ENCODE measurements around the gene SPATS2.
"Not testable (repeated sequence)": the region's sequence is repeated elsewhere in the genome, so short reads cannot be mapped to it uniquely, and the experiment has no call there.

SPATS2 gene

GRCh38 chr12:49367381-49368239 is at the start of gene SPATS2:
TSS of gene SPATS2 (plus strand) at chr12:49367462. CDS start at chr12:49461013, 93,551 bp downstream.
- Histone ChIP-seq H3K4me3 (ENCODE audit: insufficient read depth, low read length, poor library complexity, severe bottlenecking) (peak within 1 kb of the TSS; percentile 69), H3K9ac (ENCODE audit: low read length) (peak within 1 kb of the TSS; percentile 94), H3K4me2 (ENCODE audit: low read depth, low read length, poor library complexity, severe bottlenecking) (peak within 1 kb of the TSS; percentile 78), H3K79me2 (ENCODE audit: insufficient read depth, low read length) (peaks cover 56% of the 10 kb centered on the region), H3K27me3 (ENCODE audit: low read length) (no peaks in the 10 kb centered on the region), H2AFZ (ENCODE audit: low read depth, low read length, severe bottlenecking) (peak within 1 kb of the TSS; percentile 88), H3K27ac (ENCODE audit: low read depth, low read length) (peak within 1 kb of the TSS; percentile 89), H3K9me2 (replicated peaks; ENCODE audit: insufficient read depth, low read length) (no peaks in the 10 kb centered on the region), H3K36me3 (ENCODE audit: low read length) (no peaks in the 10 kb centered on the region), H4K20me1 (ENCODE audit: low read depth, low read length) (no peaks in the 10 kb centered on the region), H3K9me3 (ENCODE audit: insufficient read depth, low read length) (no peaks in the 10 kb centered on the region), H3F3A (ENCODE audit: insufficient read depth) (peaks cover 28% of the 10 kb centered on the region)
- TF ChIP-seq EZH2phosphoT487 (conservative IDR thresholded peaks at IDR 0.05; ENCODE audit: low read length), result no peak
- TF ChIP-seq, protein P1, sequence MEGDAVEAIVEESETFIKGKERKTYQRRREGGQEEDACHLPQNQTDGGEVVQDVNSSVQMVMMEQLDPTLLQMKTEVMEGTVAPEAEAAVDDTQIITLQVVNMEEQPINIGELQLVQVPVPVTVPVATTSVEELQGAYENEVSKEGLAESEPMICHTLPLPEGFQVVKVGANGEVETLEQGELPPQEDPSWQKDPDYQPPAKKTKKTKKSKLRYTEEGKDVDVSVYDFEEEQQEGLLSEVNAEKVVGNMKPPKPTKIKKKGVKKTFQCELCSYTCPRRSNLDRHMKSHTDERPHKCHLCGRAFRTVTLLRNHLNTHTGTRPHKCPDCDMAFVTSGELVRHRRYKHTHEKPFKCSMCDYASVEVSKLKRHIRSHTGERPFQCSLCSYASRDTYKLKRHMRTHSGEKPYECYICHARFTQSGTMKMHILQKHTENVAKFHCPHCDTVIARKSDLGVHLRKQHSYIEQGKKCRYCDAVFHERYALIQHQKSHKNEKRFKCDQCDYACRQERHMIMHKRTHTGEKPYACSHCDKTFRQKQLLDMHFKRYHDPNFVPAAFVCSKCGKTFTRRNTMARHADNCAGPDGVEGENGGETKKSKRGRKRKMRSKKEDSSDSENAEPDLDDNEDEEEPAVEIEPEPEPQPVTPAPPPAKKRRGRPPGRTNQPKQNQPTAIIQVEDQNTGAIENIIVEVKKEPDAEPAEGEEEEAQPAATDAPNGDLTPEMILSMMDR (IDR thresholded peaks at IDR 0.05; ENCODE audit: insufficient read depth, low read length, poor library complexity, severe bottlenecking), result no peak

DNA sequence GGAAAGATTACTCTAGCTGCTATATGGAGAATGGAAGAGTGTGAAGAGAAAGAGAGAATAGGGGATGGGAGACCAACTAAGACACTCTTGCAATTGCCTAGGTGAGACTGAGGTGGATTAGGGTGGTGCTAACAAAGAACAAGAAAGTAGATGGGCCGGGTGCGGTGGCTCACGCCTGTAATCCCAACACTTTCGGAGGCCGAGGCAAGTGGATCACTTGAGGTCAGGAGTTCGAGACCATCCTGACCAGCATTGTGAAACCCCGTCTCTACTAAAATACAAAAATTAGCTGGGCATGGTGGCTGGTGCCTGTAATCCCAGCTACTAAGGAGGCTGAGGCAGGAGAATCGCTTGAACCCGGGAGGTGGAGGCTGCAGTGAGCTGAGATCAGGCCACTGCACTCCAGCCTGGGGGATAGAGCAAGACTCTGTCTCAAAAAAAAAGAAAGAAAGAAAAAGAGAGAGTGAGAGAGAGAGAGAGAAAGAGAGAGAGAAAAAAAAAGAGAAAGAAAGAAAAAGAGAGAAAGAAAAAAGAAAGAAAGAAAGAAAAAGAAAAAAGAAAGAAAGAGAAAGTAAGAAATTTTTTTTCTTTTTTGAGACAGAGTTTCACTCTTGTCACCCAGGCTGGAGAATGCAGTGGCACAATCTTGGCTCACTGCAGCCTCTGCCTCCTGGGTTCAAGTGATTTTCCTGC is 46.7 kb upstream of the SPATS2 start:
- not testable (repeated sequence) for H3K36me3 ChIP-seq (ENCODE audit: low read length); H3K9me3 ChIP-seq (ENCODE audit: insufficient read depth, low read length); H3K27me3 ChIP-seq (ENCODE audit: low read length); H2AFZ ChIP-seq (ENCODE audit: low read depth, low read length, severe bottlenecking); H4K20me1 ChIP-seq (ENCODE audit: low read depth, low read length); H3K4me3 ChIP-seq (ENCODE audit: insufficient read depth, low read length, poor library complexity, severe bottlenecking); H3K9ac ChIP-seq (ENCODE audit: low read length); H3K27ac ChIP-seq (ENCODE audit: low read depth, low read length); H3K4me2 ChIP-seq (ENCODE audit: low read depth, low read length, poor library complexity, severe bottlenecking); H3F3A ChIP-seq (ENCODE audit: insufficient read depth); H3K9me2 ChIP-seq (replicated peaks; ENCODE audit: insufficient read depth, low read length)
- H3K79me2 ChIP-seq (ENCODE audit: insufficient read depth, low read length), result peaks cover 15% of the 10 kb centered on the region

- Histone ChIP-seq H3K27me3 (ENCODE audit: low read length) (no peaks in the 10 kb centered on the region), H3K9me3 (ENCODE audit: insufficient read depth, low read length) (no peaks in the 10 kb centered on the region), H3K9me2 (replicated peaks; ENCODE audit: insufficient read depth, low read length) (no peaks in the 10 kb centered on the region), H3F3A (ENCODE audit: insufficient read depth) (no peaks in the 10 kb centered on the region; the same call in 1 of the 2 replicates), H3K4me3 (ENCODE audit: insufficient read depth, low read length, poor library complexity, severe bottlenecking) (peak overlapping the region; percentile 68), H3K36me3 (ENCODE audit: low read length) (no peaks in the 10 kb centered on the region), H3K4me2 (ENCODE audit: low read depth, low read length, poor library complexity, severe bottlenecking) (peak overlapping the region; percentile 72), H3K79me2 (ENCODE audit: insufficient read depth, low read length) (peaks cover 15% of the 10 kb centered on the region), H2AFZ (ENCODE audit: low read depth, low read length, severe bottlenecking) (peak overlapping the region; percentile 82), H3K9ac (ENCODE audit: low read length) (peak overlapping the region; percentile 88), H3K27ac (ENCODE audit: low read depth, low read length) (peak overlapping the region; percentile 29; the same call in 1 of the 2 replicates), H4K20me1 (ENCODE audit: low read depth, low read length) (no peaks in the 10 kb centered on the region)
- TF ChIP-seq, protein P1 (IDR thresholded peaks at IDR 0.05; ENCODE audit: insufficient read depth, low read length, poor library complexity, severe bottlenecking), result no peak
- no peak for TF ChIP-seq EZH2phosphoT487 (conservative IDR thresholded peaks at IDR 0.05; ENCODE audit: low read length)
Observed at GRCh38 chr12:49322367-49322707, 44.9 kb upstream of the SPATS2 start.

All from SU-DHL-6 (cell line).